Liver (tissue), 3 donors: ENCODE results near the gene DISC1.

Experiments used
- CTCF ChIP-seq: fragments of 150-350 bp; IDR thresholded peaks from 2 replicates; pipeline ENCODE4 v1.5.1; 2017; ENCODE audit warnings: improper control_type of control experiment, low read depth, low read length; ENCODE audit not compliant: missing input control
- FOXA2 ChIP-seq: IDR thresholded peaks from 2 replicates; pipeline ENCODE4 v1.6.1; 2016; ENCODE audit warnings: antibody characterized with exemption
- GABPA ChIP-seq, 2 donors: IDR thresholded peaks in 1 of 2; conservative IDR thresholded peaks in 1 of 2; 2 replicates each; pipeline ENCODE4 v1.6.1; 2016; ENCODE audit warnings: antibody characterized with exemption in 2 of 2, mild to moderate bottlenecking in 1 of 2, moderate library complexity in 1 of 2
- JUND ChIP-seq, 2 donors: IDR thresholded peaks; 2 replicates each; pipeline ENCODE4 v1.6.1; 2016; ENCODE audit warnings: antibody characterized with exemption in 2 of 2
- MAX ChIP-seq: IDR thresholded peaks from 2 replicates; pipeline ENCODE4 v1.6.1; 2016; ENCODE audit warnings: antibody characterized with exemption
- RAD21 ChIP-seq, 2 donors: IDR thresholded peaks; 2 replicates each; pipeline ENCODE4 v1.6.1; 2016; ENCODE audit warnings: antibody characterized with exemption in 2 of 2, mild to moderate bottlenecking in 2 of 2
- SP1 ChIP-seq: IDR thresholded peaks from 2 replicates; pipeline ENCODE4 v1.6.1; 2018; ENCODE audit warnings: antibody characterized with exemption, mild to moderate bottlenecking
- TAF1 ChIP-seq: conservative IDR thresholded peaks from 2 replicates; pipeline ENCODE4 v1.6.1; 2016; ENCODE audit warnings: antibody characterized with exemption, mild to moderate bottlenecking
- YY1 ChIP-seq: IDR thresholded peaks from 2 replicates; pipeline ENCODE4 v1.6.1; 2016; ENCODE audit warnings: antibody characterized with exemption, mild to moderate bottlenecking
- TF ChIP-seq, protein P1 (sequence below): IDR thresholded peaks from 2 replicates; pipeline ENCODE4 v1.6.1; 2016; ENCODE audit warnings: antibody characterized with exemption, mild to moderate bottlenecking
- donor health status: healthy.
- donor health status: healthy.

- TF ChIP-seq CTCF (no peak), GABPA (IDR thresholded peaks at IDR 0.05 in 1 of 2, conservative IDR thresholded peaks at IDR 0.05 in 1 of 2) (no peak), JUND (IDR thresholded peaks at IDR 0.05) (no peak), TAF1 (no peak), RAD21 (IDR thresholded peaks at IDR 0.05) (no peak), SP1 (no peak), MAX (no peak), YY1 (no peak), FOXA2 (no peak)
- TF ChIP-seq, protein P1, sequence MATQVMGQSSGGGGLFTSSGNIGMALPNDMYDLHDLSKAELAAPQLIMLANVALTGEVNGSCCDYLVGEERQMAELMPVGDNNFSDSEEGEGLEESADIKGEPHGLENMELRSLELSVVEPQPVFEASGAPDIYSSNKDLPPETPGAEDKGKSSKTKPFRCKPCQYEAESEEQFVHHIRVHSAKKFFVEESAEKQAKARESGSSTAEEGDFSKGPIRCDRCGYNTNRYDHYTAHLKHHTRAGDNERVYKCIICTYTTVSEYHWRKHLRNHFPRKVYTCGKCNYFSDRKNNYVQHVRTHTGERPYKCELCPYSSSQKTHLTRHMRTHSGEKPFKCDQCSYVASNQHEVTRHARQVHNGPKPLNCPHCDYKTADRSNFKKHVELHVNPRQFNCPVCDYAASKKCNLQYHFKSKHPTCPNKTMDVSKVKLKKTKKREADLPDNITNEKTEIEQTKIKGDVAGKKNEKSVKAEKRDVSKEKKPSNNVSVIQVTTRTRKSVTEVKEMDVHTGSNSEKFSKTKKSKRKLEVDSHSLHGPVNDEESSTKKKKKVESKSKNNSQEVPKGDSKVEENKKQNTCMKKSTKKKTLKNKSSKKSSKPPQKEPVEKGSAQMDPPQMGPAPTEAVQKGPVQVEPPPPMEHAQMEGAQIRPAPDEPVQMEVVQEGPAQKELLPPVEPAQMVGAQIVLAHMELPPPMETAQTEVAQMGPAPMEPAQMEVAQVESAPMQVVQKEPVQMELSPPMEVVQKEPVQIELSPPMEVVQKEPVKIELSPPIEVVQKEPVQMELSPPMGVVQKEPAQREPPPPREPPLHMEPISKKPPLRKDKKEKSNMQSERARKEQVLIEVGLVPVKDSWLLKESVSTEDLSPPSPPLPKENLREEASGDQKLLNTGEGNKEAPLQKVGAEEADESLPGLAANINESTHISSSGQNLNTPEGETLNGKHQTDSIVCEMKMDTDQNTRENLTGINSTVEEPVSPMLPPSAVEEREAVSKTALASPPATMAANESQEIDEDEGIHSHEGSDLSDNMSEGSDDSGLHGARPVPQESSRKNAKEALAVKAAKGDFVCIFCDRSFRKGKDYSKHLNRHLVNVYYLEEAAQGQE, result no peak
Observed at GRCh38 chr1:231779081-231779480, 152.5 kb downstream of the DISC1 start.
